Measurements from ENCODE around the gene EIPR1. TPM values are rescaled to one million over a fixed set of nuclear protein-coding genes. Genes with fewer than 3 reads are reported as not detected.

Gene EIPR1
- total and polyA plus RNA-seq, 2 donors (not counting 3 experiments of a cell fraction or from before 2014, with no cell fraction given): 30.8 to 57.3 TPM

DNA sequence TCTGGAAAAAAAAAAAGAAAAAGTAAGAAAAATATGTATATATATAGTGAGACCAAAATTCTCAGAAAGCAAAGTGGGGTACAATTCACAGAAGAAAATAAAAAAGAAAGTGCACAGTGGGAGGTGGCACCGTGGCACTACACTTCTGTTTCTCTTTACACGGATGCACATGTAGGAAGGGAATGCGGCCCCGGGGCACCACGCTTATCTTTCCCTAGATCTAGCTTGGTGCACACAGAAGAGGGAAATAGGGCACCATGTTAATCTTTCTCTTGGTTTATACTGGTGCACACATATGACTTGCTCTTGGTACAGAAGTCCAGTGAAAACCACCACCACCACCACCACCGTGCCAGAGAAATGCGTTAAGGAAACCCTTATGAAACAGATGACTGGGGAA lies 32.0 kb downstream of the EIPR1 start:
- H3K9me3 ChIP-seq (replicated peaks; ENCODE audit: control insufficient read depth, insufficient read depth, low read length): no peaks in the 10 kb centered on the region
- no peak overlapping the region for H3K4me2 ChIP-seq (ENCODE audit: insufficient read depth, low read length)
- FAIRE-seq (no peak), DNase-seq (ENCODE audit: low read depth, low spot score) (no peak)
- H3K4me3 ChIP-seq (replicated peaks in 1 of 3; ENCODE audit: insufficient read depth in 1 of 3, low read depth in 1 of 3, low read length in 3 of 3): no peak overlapping the region
- no peaks in the 10 kb centered on the region for H3K9me1 ChIP-seq (replicated peaks; ENCODE audit: control insufficient read depth, extremely low read depth, insufficient read depth, low read length)
- CTCF ChIA-PET: no interaction called here
- no peaks in the 10 kb centered on the region for H3K79me2 ChIP-seq (ENCODE audit: control insufficient read depth, insufficient read depth, low read length)
- POLR2A ChIA-PET: no interaction called here
- intact Hi-C loops (cut with micrococcal nuclease): no loop called here
- H3K27me3 ChIP-seq (ENCODE audit: control insufficient read depth in 2 of 2, insufficient read depth in 2 of 2, low read length in 2 of 2): no peaks in the 10 kb centered on the region
- H3K9ac ChIP-seq (replicated peaks; ENCODE audit: extremely low read depth, insufficient read depth, low read length): no peak overlapping the region
- H3K4me1 ChIP-seq (ENCODE audit: control insufficient read depth, extremely low read depth, insufficient read depth, low read length): no peaks in the 10 kb centered on the region
- H3K27ac ChIP-seq (ENCODE audit: insufficient read depth, low read depth, low read length): no peak overlapping the region
- dilution Hi-C loops (cut with MboI; ENCODE audit: extremely low pct_ligation_motif_present, low sequenced_read_pairs): no loop called here
- BruUV-seq (replicated peaks): no TSS peak
- no peaks in the 10 kb centered on the region for H4K20me1 ChIP-seq (replicated peaks; ENCODE audit: control insufficient read depth, extremely low read depth, insufficient read depth, low read length)
- H3K36me3 ChIP-seq (ENCODE audit: control insufficient read depth in 2 of 2, extremely low read depth in 1 of 2, insufficient read depth in 2 of 2, low read length in 2 of 2): no peaks in the 10 kb centered on the region
- TF ChIP-seq GATA2 (IDR thresholded peaks at IDR 0.05; ENCODE audit: insufficient read depth, insufficient read length, low read depth, low read length) (no peak), POLR2AphosphoS5 (IDR thresholded peaks at IDR 0.05; ENCODE audit: insufficient read depth, low read depth, low read length) (no peak), EZH2 (IDR thresholded peaks at IDR 0.05; ENCODE audit: borderline replicate concordance, low read depth, low read length, severe bottlenecking) (no peak), JUN (IDR thresholded peaks at IDR 0.05; ENCODE audit: borderline replicate concordance, insufficient read depth, insufficient read length, low read depth) (no peak), POLR2A (IDR thresholded peaks at IDR 0.05; ENCODE audit: low read depth, low read length) (no peak), MYC (IDR thresholded peaks at IDR 0.05; ENCODE audit: low read depth, low read length) (no peak), FOS (IDR thresholded peaks at IDR 0.05; ENCODE audit: borderline replicate concordance, insufficient read depth, low read length) (no peak)
- TF ChIP-seq, protein P1, sequence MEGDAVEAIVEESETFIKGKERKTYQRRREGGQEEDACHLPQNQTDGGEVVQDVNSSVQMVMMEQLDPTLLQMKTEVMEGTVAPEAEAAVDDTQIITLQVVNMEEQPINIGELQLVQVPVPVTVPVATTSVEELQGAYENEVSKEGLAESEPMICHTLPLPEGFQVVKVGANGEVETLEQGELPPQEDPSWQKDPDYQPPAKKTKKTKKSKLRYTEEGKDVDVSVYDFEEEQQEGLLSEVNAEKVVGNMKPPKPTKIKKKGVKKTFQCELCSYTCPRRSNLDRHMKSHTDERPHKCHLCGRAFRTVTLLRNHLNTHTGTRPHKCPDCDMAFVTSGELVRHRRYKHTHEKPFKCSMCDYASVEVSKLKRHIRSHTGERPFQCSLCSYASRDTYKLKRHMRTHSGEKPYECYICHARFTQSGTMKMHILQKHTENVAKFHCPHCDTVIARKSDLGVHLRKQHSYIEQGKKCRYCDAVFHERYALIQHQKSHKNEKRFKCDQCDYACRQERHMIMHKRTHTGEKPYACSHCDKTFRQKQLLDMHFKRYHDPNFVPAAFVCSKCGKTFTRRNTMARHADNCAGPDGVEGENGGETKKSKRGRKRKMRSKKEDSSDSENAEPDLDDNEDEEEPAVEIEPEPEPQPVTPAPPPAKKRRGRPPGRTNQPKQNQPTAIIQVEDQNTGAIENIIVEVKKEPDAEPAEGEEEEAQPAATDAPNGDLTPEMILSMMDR (IDR thresholded peaks at IDR 0.05; ENCODE audit: extremely low read depth in 1 of 2, insufficient read depth in 1 of 2, low read depth in 1 of 2, low read length in 2 of 2): no peak
- TF ChIP-seq, protein P2, sequence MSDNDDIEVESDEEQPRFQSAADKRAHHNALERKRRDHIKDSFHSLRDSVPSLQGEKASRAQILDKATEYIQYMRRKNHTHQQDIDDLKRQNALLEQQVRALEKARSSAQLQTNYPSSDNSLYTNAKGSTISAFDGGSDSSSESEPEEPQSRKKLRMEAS (IDR thresholded peaks at IDR 0.05; ENCODE audit: insufficient read depth, insufficient read length): no peak
- H2AFZ ChIP-seq (ENCODE audit: low read depth, low read length): no peak overlapping the region
